GM12873 (cell line): Measurements from ENCODE around the gene PFKL.

Experiments
- CTCF ChIP-seq: IDR thresholded peaks from 2 replicates; pipeline ENCODE4 v1.5.1; 2012; ENCODE audit warnings: low read depth, mild to moderate bottlenecking, moderate library complexity, low read length, control low read depth; ENCODE audit not compliant: insufficient read depth; ENCODE audit errors: missing control alignments

Gene PFKL

GRCh38 chr21:44374601-44375280, 74.9 kb downstream of the PFKL start:
- no peak for TF ChIP-seq CTCF

- TF ChIP-seq CTCF = no peak
These were observed 75.4 kb downstream of the PFKL start for GRCh38 chr21:44375281-44375651.

GRCh38 chr21:44375761-44376241, 75.9 kb downstream of the PFKL start:
- TF ChIP-seq CTCF = no peak

GRCh38 chr21:44376606-44377005, 76.8 kb downstream of the PFKL start:
- no peak for TF ChIP-seq CTCF
